ENCODE measurements around the gene SSH2.

GRCh38 chr17:29659155-29659554, 270.9 kb downstream of the SSH2 start:
- TF ChIP-seq, protein P1, sequence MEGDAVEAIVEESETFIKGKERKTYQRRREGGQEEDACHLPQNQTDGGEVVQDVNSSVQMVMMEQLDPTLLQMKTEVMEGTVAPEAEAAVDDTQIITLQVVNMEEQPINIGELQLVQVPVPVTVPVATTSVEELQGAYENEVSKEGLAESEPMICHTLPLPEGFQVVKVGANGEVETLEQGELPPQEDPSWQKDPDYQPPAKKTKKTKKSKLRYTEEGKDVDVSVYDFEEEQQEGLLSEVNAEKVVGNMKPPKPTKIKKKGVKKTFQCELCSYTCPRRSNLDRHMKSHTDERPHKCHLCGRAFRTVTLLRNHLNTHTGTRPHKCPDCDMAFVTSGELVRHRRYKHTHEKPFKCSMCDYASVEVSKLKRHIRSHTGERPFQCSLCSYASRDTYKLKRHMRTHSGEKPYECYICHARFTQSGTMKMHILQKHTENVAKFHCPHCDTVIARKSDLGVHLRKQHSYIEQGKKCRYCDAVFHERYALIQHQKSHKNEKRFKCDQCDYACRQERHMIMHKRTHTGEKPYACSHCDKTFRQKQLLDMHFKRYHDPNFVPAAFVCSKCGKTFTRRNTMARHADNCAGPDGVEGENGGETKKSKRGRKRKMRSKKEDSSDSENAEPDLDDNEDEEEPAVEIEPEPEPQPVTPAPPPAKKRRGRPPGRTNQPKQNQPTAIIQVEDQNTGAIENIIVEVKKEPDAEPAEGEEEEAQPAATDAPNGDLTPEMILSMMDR (IDR thresholded peaks at IDR 0.05): no peak
- no peak for TF ChIP-seq POLR2A (IDR thresholded peaks at IDR 0.05)
- no peak for TF ChIP-seq POLR2AphosphoS5 (IDR thresholded peaks at IDR 0.05)
- TF ChIP-seq EP300 (IDR thresholded peaks at IDR 0.05): no peak
